GM23338 (cell line): Measurements from ENCODE around the gene INO80.

Experiments
- CREB1 ChIP-seq: fragments of 250-450 bp; sonication (Bioruptor Pico); IDR thresholded peaks from 2 replicates; pipeline ENCODE4 v1.5.0; 2020; ENCODE audit warnings: low read depth, mild to moderate bottlenecking, moderate library complexity
- CTCF ChIP-seq, 2 experiments: fragments of 200-600 bp in 1 of 2; sonication (generic) in 1 of 2; conservative IDR thresholded peaks; 2 replicates each; pipeline versions ENCODE4 v1.5.1 to v1.6.1; 2016 to 2017; ENCODE audit warnings: antibody characterized with exemption in 2 of 2, low read depth in 2 of 2, mild to moderate bottlenecking in 2 of 2, moderate library complexity in 1 of 2
- ETS1 ChIP-seq: IDR thresholded peaks from 2 replicates; pipeline ENCODE4 v1.6.1; 2016; ENCODE audit warnings: antibody characterized with exemption
- EZH2 ChIP-seq: fragments of 200-600 bp; sonication (generic); IDR thresholded peaks from one replicate; pipeline ENCODE4 v1.8.0; 2017; ENCODE audit warnings: antibody characterized with exemption, mild to moderate bottlenecking, low read depth; ENCODE audit not compliant: unreplicated experiment
- EZH2phosphoT487 ChIP-seq: fragments of 200-600 bp; sonication (generic); IDR thresholded peaks from one replicate; pipeline ENCODE4 v1.8.1; 2018; ENCODE audit warnings: antibody characterized with exemption; ENCODE audit not compliant: unreplicated experiment
- JUNB ChIP-seq: IDR thresholded peaks from one replicate; pipeline ENCODE4 v1.6.1; 2016; ENCODE audit warnings: antibody characterized with exemption; ENCODE audit not compliant: unreplicated experiment
- NANOG ChIP-seq: IDR thresholded peaks from 2 replicates; pipeline ENCODE4 v1.6.1; 2016; ENCODE audit warnings: antibody characterized with exemption, borderline replicate concordance
- POLR2AphosphoS5 ChIP-seq: IDR thresholded peaks from 2 replicates; pipeline ENCODE4 v1.6.1; 2016; ENCODE audit warnings: antibody characterized with exemption, low read depth
- STAT1 ChIP-seq: IDR thresholded peaks from one replicate; pipeline ENCODE4 v1.6.1; 2016; ENCODE audit warnings: antibody characterized with exemption; ENCODE audit not compliant: unreplicated experiment
- ZNF331 ChIP-seq: fragments of 250-450 bp; sonication (Bioruptor Pico); IDR thresholded peaks from 2 replicates; pipeline ENCODE4 v1.5.0; 2020; ENCODE audit warnings: low read depth, mild to moderate bottlenecking, moderate library complexity
- TF ChIP-seq, protein P1 (sequence below): IDR thresholded peaks from one replicate; pipeline ENCODE4 v1.6.1; 2018; ENCODE audit warnings: antibody characterized with exemption; ENCODE audit not compliant: unreplicated experiment

DNA sequence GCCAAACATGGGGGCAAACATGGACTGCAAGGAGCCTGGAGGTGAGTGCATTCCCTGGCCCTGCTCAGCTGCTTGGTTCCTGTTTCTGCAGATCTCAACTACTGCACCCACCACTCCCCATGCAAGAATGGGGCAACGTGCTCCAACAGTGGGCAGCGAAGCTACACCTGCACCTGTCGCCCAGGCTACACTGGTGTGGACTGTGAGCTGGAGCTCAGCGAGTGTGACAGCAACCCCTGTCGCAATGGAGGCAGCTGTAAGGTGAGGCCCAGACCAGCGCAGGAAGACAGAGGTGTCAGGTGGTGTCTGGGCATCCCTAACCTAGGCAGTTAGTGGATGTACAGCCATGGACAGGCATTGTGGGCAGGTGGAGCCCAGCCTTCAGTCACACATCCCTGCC lies 181.6 kb downstream of the INO80 start:
- TF ChIP-seq POLR2AphosphoS5 (no peak), CTCF (conservative IDR thresholded peaks at IDR 0.05; ENCODE audit: low read depth in 2 of 2) (no peak), EZH2 (no peak), ZNF331 (CRISPR knock-in tag) (no peak), EZH2phosphoT487 (no peak), CREB1 (CRISPR knock-in tag) (no peak), ETS1 (no peak), STAT1 (no peak), NANOG (no peak), JUNB (no peak)
- TF ChIP-seq, protein P1, sequence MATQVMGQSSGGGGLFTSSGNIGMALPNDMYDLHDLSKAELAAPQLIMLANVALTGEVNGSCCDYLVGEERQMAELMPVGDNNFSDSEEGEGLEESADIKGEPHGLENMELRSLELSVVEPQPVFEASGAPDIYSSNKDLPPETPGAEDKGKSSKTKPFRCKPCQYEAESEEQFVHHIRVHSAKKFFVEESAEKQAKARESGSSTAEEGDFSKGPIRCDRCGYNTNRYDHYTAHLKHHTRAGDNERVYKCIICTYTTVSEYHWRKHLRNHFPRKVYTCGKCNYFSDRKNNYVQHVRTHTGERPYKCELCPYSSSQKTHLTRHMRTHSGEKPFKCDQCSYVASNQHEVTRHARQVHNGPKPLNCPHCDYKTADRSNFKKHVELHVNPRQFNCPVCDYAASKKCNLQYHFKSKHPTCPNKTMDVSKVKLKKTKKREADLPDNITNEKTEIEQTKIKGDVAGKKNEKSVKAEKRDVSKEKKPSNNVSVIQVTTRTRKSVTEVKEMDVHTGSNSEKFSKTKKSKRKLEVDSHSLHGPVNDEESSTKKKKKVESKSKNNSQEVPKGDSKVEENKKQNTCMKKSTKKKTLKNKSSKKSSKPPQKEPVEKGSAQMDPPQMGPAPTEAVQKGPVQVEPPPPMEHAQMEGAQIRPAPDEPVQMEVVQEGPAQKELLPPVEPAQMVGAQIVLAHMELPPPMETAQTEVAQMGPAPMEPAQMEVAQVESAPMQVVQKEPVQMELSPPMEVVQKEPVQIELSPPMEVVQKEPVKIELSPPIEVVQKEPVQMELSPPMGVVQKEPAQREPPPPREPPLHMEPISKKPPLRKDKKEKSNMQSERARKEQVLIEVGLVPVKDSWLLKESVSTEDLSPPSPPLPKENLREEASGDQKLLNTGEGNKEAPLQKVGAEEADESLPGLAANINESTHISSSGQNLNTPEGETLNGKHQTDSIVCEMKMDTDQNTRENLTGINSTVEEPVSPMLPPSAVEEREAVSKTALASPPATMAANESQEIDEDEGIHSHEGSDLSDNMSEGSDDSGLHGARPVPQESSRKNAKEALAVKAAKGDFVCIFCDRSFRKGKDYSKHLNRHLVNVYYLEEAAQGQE: no peak
